ENCODE results near the gene TPP1. TPM values are rescaled to one million over a fixed set of nuclear protein-coding genes. Genes with fewer than 3 reads are reported as not detected.

The TPP1 gene
- total and polyA plus RNA-seq, 2 of the 13 experiments (the other 11 are each of a cell fraction or from before 2014, with no cell fraction given) = 13.9 to 74.6 TPM

GRCh38 chr11:6603287-6604080, 15.7 kb downstream of the TPP1 start, which contains the start of the genes ILK and RRP8 (continued):
- TF ChIP-seq ZFP91 (CRISPR knock-in tag; IDR thresholded peaks at IDR 0.05; ENCODE audit: borderline replicate concordance) = peak; percentile 63; the same call in 1 of the 2 replicates
- peak; percentile 88 for TF ChIP-seq HOXA3 (CRISPR knock-in tag; IDR thresholded peaks at IDR 0.05)
- peak; percentile 77 for TF ChIP-seq HNRNPK (IDR thresholded peaks at IDR 0.05; ENCODE audit: low read depth, low read length, poor library complexity, severe bottlenecking)
- peak; percentile 95 for TF ChIP-seq SP4 (CRISPR knock-in tag; IDR thresholded peaks at IDR 0.05)
- TF ChIP-seq RFXANK (CRISPR knock-in tag; IDR thresholded peaks at IDR 0.05) = peak; percentile 93
- TF ChIP-seq RBM39 (IDR thresholded peaks at IDR 0.05; ENCODE audit: low read depth, low read length, poor library complexity, severe bottlenecking) = peak; percentile 73
- TF ChIP-seq CC2D1A (CRISPR knock-in tag; IDR thresholded peaks at IDR 0.05) = 0 out of 2 replicates have a peak, but pooled peaks have one; percentile 79
- peak; percentile 30; the same call in 1 of the 2 replicates for TF ChIP-seq TRIM24 (CRISPR knock-in tag; IDR thresholded peaks at IDR 0.05)
- TF ChIP-seq THAP7 (CRISPR knock-in tag; IDR thresholded peaks at IDR 0.05) = no peak
- TF ChIP-seq TEF (CRISPR knock-in tag; IDR thresholded peaks at IDR 0.05) = no peak
- TF ChIP-seq ZNF431 (CRISPR knock-in tag; IDR thresholded peaks at IDR 0.05; ENCODE audit: borderline replicate concordance, low read depth) = peak; percentile 86; the same call in 1 of the 2 replicates
- TF ChIP-seq ZNF362 (CRISPR knock-in tag; IDR thresholded peaks at IDR 0.05; ENCODE audit: borderline replicate concordance) = no peak; the same call in 1 of the 2 replicates
- TF ChIP-seq ZNF589 (CRISPR knock-in tag; conservative IDR thresholded peaks at IDR 0.05) = no peak
- TF ChIP-seq POLR2AphosphoS5 (IDR thresholded peaks at IDR 0.05; ENCODE audit: low read depth, low read length) = peak; percentile 76
- peak; percentile 33; the same call in 1 of the 2 replicates for TF ChIP-seq ZMAT3 (CRISPR knock-in tag; conservative IDR thresholded peaks at IDR 0.05)
- TF ChIP-seq KDM2A (CRISPR knock-in tag; IDR thresholded peaks at IDR 0.05; ENCODE audit: borderline replicate concordance, low read depth) = peak; percentile 95
- TF ChIP-seq ZNF34 (CRISPR knock-in tag; IDR thresholded peaks at IDR 0.05; ENCODE audit: borderline replicate concordance) = peak; percentile 97; the same call in 1 of the 2 replicates
- TF ChIP-seq NR2C2 (CRISPR knock-in tag; IDR thresholded peaks at IDR 0.05; ENCODE audit: borderline replicate concordance) = peak; percentile 96
- TF ChIP-seq ETV6 (CRISPR knock-in tag; conservative IDR thresholded peaks at IDR 0.05) = 0 out of 2 replicates have a peak, but pooled peaks have one; percentile 80
- TF ChIP-seq ZNF432 (CRISPR knock-in tag; IDR thresholded peaks at IDR 0.05; ENCODE audit: borderline replicate concordance) = no peak
- no peak for TF ChIP-seq TBX3 (IDR thresholded peaks at IDR 0.05; ENCODE audit: borderline replicate concordance)
- 0 out of 2 replicates have a peak, but pooled peaks have one; percentile 31 for TF ChIP-seq ZNF710 (CRISPR knock-in tag; IDR thresholded peaks at IDR 0.05; ENCODE audit: borderline replicate concordance)

Measured in HepG2 (cell line).